H1 (cell line): ENCODE results near the gene SLC19A1. TPM values are rescaled to one million over a fixed set of nuclear protein-coding genes. Genes with fewer than 3 reads are reported as not detected.

ENCODE experiments used
- CBX5 ChIP-seq: fragments of 300-800, 300-1000 bp; sonication (generic); IDR thresholded peaks from 2 replicates; pipeline ENCODE4 v1.7.1; 2016; ENCODE audit warnings: antibody characterized with exemption, low read length, low read depth
- CHD2 ChIP-seq: IDR thresholded peaks from 2 replicates; pipeline ENCODE4 v1.6.1; 2012; ENCODE audit warnings: low read length, improper control_type of control experiment
- CREB1 ChIP-seq: IDR thresholded peaks from 2 replicates; pipeline ENCODE4 v1.6.1; 2012; ENCODE audit warnings: inconsistent platforms
- FOSL1 ChIP-seq: IDR thresholded peaks from 2 replicates; pipeline ENCODE4 v1.6.1; 2011; ENCODE audit warnings: mild to moderate bottlenecking, low read depth, low read length, moderate library complexity; ENCODE audit not compliant: insufficient read depth
- polyA plus RNA-seq, 7 experiments: library from polyadenylated mRNA; depleted of rRNA in 3 of 7; stranded (reverse) in 5 of 7; unstranded in 2 of 7; fragments of >200 nt in 5 of 7; fragments of 200-250 nt in 2 of 7; gene quantifications; 1 replicate in 5 of 7; 2 replicates in 1 of 7; 4 replicates in 1 of 7; pipeline versions ENCODE4 v1.2.1 to v1.2.3, GENCODE V29; 2011 to 2013; ENCODE audit warnings: missing spikeins in 2 of 7, mixed read lengths in 2 of 7
- total RNA-seq: library from RNA; stranded (reverse); fragmentation: NEBNext Ultra II Directional; extraction: Animal tissue kit (Norgen Biotek cat#: 25700); gene quantifications from 2 replicates; pipeline ENCODE4 v1.2.1, GENCODE V29; 2021
- TF ChIP-seq, protein P1 (sequence below): fragments of 300-600 bp; sonication (generic); IDR thresholded peaks from 2 replicates; pipeline ENCODE4 v1.7.1; 2012; ENCODE audit warnings: low read length, moderate library complexity, mild to moderate bottlenecking, inconsistent platforms; ENCODE audit not compliant: insufficient replicate concordance
- TF ChIP-seq, protein P2 (sequence below): IDR thresholded peaks from 2 replicates; pipeline ENCODE4 v1.6.1; 2012; ENCODE audit warnings: low read length, inconsistent platforms

The SLC19A1 gene
- total and polyA plus RNA-seq, 2 of the 8 experiments (the other 6 are each of a cell fraction or from before 2014, with no cell fraction given): 31.6 to 43.8 TPM

GRCh38 chr21:45458281-45459170, 83.7 kb downstream of the SLC19A1 start (continued):
- TF ChIP-seq, protein P1, sequence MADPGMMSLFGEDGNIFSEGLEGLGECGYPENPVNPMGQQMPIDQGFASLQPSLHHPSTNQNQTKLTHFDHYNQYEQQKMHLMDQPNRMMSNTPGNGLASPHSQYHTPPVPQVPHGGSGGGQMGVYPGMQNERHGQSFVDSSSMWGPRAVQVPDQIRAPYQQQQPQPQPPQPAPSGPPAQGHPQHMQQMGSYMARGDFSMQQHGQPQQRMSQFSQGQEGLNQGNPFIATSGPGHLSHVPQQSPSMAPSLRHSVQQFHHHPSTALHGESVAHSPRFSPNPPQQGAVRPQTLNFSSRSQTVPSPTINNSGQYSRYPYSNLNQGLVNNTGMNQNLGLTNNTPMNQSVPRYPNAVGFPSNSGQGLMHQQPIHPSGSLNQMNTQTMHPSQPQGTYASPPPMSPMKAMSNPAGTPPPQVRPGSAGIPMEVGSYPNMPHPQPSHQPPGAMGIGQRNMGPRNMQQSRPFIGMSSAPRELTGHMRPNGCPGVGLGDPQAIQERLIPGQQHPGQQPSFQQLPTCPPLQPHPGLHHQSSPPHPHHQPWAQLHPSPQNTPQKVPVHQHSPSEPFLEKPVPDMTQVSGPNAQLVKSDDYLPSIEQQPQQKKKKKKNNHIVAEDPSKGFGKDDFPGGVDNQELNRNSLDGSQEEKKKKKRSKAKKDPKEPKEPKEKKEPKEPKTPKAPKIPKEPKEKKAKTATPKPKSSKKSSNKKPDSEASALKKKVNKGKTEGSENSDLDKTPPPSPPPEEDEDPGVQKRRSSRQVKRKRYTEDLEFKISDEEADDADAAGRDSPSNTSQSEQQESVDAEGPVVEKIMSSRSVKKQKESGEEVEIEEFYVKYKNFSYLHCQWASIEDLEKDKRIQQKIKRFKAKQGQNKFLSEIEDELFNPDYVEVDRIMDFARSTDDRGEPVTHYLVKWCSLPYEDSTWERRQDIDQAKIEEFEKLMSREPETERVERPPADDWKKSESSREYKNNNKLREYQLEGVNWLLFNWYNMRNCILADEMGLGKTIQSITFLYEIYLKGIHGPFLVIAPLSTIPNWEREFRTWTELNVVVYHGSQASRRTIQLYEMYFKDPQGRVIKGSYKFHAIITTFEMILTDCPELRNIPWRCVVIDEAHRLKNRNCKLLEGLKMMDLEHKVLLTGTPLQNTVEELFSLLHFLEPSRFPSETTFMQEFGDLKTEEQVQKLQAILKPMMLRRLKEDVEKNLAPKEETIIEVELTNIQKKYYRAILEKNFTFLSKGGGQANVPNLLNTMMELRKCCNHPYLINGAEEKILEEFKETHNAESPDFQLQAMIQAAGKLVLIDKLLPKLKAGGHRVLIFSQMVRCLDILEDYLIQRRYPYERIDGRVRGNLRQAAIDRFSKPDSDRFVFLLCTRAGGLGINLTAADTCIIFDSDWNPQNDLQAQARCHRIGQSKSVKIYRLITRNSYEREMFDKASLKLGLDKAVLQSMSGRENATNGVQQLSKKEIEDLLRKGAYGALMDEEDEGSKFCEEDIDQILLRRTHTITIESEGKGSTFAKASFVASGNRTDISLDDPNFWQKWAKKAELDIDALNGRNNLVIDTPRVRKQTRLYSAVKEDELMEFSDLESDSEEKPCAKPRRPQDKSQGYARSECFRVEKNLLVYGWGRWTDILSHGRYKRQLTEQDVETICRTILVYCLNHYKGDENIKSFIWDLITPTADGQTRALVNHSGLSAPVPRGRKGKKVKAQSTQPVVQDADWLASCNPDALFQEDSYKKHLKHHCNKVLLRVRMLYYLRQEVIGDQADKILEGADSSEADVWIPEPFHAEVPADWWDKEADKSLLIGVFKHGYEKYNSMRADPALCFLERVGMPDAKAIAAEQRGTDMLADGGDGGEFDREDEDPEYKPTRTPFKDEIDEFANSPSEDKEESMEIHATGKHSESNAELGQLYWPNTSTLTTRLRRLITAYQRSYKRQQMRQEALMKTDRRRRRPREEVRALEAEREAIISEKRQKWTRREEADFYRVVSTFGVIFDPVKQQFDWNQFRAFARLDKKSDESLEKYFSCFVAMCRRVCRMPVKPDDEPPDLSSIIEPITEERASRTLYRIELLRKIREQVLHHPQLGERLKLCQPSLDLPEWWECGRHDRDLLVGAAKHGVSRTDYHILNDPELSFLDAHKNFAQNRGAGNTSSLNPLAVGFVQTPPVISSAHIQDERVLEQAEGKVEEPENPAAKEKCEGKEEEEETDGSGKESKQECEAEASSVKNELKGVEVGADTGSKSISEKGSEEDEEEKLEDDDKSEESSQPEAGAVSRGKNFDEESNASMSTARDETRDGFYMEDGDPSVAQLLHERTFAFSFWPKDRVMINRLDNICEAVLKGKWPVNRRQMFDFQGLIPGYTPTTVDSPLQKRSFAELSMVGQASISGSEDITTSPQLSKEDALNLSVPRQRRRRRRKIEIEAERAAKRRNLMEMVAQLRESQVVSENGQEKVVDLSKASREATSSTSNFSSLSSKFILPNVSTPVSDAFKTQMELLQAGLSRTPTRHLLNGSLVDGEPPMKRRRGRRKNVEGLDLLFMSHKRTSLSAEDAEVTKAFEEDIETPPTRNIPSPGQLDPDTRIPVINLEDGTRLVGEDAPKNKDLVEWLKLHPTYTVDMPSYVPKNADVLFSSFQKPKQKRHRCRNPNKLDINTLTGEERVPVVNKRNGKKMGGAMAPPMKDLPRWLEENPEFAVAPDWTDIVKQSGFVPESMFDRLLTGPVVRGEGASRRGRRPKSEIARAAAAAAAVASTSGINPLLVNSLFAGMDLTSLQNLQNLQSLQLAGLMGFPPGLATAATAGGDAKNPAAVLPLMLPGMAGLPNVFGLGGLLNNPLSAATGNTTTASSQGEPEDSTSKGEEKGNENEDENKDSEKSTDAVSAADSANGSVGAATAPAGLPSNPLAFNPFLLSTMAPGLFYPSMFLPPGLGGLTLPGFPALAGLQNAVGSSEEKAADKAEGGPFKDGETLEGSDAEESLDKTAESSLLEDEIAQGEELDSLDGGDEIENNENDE: no peak
- TF ChIP-seq CBX5 (no peak), CHD2 (no peak), FOSL1 (no peak), CREB1 (no peak)
- TF ChIP-seq, protein P2, sequence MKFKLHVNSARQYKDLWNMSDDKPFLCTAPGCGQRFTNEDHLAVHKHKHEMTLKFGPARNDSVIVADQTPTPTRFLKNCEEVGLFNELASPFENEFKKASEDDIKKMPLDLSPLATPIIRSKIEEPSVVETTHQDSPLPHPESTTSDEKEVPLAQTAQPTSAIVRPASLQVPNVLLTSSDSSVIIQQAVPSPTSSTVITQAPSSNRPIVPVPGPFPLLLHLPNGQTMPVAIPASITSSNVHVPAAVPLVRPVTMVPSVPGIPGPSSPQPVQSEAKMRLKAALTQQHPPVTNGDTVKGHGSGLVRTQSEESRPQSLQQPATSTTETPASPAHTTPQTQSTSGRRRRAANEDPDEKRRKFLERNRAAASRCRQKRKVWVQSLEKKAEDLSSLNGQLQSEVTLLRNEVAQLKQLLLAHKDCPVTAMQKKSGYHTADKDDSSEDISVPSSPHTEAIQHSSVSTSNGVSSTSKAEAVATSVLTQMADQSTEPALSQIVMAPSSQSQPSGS: no peak
